GM18517 (cell line): ENCODE data around the gene FBXW12.

ENCODE experiments used
- ATAC-seq: cut with Tn5 transposase; IDR thresholded peaks from one replicate; pipeline ENCODE4 v1.9.1; 2021; ENCODE audit warnings: mild to moderate bottlenecking, moderate library complexity; ENCODE audit not compliant: unreplicated experiment

The FBXW12 gene

DNA sequence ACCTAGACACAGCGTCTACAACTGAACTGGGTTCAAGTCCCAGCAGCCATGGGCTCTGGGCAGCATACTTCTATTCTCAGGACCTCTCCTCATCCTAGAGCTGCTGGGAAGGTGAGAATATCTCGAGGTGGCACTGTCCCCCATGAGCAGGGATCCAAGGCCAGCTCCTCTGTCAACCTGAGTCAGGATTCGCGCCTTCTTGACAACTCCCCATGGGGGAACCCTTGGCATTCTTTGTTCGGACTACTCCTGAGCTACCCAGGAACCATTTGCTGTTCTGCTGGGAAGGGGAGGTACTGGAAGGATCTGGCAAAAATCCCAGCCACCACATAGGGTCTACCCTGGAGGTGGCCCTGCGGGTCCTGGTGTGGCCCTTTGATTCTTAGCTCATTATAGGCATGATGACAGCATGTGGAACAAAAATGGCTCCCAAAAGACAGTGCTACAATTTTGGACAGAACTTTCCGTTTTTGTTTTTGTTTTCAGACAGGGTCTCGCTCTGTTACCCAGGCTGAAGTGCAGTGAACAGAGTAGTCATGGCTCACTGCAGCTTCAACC is 35.6 kb downstream of the FBXW12 start:
- ATAC-seq = no peak

DNA sequence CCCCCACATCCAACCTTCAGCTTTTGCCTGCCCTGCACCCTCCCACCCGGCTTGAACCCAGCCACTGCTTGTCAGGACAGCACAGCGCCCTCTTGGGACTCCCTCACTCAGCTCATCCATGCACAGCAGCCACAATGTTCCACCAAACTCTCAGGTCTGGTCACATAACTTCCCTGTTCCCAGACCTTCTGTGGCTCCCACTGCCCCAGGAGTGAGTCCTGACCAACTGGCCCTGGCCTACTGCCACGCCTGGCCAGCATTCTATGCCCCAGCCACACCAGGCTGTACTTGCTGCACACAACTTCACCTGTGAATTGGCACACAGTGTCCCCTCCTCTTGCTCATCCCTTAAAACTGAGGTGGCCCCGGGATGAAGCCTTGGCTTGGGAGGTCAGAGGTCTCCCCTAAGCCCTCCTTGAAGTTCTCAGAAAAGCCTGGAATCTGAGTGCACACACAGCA is 36.8 kb downstream of the FBXW12 start:
- ATAC-seq = no peak

DNA sequence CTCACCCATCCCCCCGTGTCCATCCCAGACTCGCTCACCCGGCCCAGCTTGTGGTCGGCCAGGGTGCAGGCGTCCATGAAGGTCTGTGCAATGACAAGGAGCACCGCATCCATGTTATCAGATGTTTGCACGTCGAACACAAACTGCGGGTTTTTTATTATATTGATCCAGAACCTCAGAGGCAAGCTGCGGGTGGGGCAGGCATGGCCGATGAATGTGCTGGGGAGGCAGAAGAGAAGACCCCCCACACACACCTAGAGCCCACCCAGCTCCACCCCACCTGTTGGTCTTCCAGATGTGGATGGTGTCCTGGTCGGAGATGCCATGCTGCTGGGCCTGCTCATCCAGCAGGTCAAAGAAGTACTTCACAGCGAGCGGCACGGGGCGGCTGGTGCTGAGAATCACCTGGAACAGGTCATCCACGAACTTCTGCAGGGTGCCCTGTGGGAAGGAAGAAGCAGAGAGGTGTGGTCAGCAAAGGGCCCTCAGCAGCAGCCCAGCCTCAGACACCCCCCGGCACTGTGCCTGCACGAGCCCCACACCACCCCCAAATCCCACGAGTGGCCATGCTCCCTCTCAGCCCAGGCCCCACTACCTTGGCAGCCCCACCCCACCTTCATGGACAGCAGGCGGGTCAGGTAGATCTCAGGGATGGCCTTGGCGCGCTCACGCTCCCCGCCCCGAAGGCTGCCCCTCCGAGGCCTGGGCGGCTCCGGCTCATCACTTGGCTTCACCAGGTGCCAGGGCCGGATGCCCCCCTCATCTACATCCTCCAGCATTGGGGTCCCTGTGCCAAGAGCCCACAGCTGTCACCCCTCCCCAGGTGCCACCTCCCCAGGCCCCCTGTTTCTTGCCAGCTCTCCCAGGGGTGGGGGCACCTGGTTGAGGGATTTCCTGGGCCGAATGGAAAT is 37.5 kb downstream of the FBXW12 start:
- ATAC-seq = no peak

DNA sequence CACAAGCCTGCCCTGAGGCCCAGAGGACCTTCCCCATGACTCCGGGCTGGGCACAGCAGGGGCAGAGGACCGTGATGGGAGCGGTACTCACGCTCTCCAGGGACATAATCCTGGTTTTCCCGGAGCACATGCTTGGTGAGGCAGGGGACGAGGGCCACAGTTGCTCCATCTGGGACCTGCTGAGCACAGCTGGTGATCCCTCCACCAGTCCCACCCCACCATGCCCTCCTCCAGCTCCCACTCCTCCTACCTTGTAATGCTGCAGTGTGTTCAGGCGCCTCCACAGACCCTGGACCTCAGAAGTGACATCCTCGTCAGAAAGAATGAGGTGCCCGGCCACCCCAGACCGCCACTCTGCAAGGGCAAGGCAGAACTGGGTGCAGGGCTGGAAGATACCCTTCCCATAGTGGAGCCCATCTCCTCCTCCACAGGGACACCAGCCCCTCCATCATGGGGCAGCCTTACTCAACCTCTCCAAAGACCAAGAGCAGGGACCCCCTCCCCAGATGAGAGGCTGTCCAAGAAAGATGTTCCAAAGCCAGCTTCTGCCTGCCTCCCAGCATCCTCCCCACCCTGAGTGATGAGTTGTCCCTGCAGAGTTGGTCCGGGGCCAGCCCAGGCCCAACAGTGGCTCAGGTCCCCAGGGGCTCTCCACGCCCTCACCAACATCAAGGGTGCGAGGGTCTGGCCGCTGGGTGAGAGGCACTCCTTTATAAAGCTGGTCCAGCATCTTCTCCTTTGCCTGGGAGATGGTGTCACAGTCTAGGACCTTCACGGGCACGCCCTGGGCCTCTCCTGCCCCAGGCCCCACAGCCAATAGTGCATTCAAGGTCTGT is 38.4 kb downstream of the FBXW12 start:
- no peak for ATAC-seq

DNA sequence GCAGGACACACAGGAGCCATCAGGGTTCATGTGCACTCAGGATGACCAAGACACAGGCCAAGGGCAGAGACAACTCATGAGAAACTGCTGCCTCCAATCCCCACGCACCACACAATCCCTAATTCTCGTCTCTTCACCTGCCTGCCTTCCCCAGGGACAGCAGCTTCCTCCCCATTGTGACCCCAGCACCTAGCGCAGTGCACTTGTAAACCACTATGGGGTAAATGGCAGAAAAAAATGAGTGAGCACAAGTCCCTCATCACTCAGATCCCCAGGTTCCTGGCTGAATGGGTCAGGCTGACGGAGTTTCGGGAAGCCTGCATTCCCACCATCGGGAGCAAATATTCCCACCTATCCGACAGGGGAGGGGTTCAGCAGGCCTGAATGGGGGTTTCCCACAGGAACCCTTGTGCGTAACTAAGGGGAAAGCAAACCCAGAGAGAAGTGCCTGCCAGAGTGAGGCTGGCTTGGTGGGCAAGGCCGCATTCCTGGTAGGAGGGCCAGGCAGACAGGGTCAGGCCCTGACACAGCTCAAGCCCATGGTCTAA is 39.1 kb downstream of the FBXW12 start:
- no peak for ATAC-seq

DNA sequence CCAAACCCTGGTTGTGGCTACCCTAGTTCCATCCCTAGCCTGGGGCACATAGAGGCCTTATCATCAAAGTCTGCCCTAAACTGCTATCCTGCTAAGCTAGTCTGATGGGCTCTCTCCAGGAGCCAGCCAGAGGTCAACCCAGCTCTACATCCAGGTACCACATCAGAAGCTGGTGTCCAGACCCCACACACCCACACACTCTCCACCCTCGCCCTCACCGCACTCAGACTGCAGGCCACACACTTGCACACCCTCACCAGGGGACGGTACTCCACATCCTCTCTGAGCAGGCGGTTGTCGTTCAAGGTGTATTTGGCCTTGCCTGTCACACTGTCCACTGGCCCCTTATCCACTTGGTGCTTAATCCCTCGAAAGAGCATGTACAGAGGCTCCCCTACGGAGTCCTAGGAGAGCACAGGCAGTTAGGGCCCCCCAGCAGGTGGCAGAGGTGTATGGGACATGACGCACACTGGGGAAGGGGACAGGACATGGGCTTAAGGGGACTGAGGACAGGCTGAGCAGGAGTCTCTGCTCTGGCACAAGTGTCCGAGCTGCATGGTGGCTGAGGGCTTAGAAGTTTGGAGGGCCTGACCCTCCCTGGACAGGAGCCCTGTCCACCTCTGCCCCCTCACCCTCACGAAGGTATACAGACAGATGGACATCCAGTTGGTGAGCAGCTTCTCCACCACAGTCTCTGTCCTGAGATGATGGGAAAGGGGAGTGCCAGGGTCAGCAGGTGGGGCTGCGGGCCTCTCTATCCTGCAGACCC is 39.8 kb downstream of the FBXW12 start:
- no peak for ATAC-seq

DNA sequence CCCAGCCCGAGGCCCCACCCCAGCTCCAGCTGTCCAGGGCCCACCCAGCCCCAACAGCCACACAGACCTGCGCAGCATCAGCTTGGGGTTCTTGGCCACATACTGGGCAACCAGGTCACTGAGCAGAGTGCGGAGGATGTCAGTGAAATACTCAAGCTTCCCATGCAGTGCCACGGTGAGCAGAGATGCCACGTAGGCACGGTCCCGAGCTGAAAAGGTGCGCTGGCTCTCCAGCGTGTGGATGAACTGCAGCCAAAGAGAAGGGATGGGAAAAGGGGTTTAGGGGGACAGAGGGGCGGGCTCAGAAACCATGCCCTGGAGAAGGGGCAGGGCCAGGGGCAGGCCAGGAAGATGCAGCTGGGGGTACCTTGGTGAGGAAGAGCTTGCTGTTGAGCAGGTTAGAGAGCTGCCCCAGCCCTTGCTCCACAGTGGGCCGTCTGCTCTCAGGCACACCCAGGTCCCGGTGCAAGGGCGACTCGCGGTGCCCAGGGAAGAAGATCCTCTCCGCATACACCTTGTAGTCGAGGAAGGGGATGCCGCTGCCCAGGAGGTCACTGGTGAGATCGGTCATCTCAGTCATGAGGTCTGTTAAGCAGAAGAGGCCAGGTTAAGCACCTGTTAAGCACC is 40.5 kb downstream of the FBXW12 start:
- ATAC-seq = no peak

DNA sequence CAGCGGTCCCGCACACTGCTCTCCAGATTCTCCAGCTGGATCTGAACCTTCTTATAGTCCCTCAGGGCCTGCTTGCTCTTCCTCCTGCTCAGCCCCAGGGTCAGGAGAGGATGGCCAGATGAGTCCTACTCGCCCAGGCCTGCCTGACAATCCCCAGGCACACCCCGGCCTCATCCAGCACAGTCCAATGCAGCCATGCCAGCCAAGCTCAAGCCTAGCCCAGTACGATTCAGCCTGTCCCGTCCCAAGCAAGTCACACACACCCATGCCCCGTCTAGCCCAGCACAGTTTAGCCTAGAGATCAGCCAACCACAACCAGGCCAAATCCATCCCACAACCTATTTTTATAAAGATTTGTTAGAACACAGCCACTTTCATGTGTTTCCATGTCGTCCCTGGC is 41.1 kb downstream of the FBXW12 start:
- ATAC-seq = no peak

DNA sequence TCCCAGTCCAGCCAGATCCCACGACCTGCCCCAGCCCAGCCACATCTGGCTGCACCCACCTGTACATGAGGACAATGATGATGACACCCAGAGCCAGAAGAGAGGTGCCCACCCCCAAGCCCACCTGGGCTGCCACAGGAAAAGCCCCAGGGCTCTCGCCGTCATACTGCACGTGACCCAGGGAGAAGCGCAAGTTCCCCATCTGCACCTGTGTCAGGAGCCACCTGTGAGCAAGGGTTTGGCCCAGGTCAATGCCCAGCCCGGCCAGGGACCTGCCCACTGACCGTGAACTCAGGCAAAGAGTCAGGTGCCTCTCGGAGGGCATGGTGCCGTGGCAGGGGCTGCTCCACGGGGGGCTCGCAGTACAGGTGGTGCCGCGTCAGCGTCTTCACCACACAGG is 41.6 kb downstream of the FBXW12 start:
- ATAC-seq = no peak

DNA sequence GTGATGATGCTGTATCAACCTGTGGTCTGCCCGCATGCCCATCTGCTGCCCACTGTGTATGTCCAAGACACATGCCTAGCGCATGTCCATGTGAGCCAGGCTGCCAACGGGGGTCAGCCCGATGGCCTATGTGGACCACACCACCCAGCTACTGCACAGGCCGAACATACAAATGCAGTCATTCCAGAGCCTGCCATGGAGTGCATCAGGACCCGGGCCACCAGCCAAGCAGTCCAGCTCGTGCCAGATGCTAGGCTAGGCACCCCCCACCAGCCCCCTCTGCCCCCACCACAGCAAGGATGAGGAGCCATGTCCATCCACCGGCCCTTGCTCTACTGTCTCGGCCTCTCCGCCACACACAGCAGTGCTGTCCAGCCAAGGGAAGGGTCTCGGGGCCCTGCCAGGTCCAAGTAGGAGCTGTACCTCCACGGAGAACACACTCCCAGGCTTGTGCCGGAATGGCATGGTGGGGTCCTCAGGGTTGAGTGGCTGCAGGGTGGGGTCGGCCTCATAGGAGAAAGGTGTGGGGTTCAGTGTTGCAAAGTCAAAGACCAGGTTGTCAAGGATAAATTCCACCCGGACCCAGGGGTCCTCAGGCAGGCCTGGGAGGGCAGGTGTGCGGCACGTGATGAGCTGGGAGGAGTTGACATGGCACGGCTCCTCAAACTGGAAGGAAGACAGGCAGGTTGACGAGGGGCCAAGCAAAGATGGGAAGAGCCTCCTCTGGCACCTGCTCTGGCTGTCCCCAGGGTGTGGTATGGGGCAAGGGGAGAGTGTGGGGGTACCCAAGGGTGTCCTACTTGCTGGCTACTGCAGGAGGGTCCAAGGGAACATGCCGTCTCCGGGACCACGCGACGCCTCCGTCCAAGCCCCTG is 42.6 kb downstream of the FBXW12 start:
- ATAC-seq = no peak

DNA sequence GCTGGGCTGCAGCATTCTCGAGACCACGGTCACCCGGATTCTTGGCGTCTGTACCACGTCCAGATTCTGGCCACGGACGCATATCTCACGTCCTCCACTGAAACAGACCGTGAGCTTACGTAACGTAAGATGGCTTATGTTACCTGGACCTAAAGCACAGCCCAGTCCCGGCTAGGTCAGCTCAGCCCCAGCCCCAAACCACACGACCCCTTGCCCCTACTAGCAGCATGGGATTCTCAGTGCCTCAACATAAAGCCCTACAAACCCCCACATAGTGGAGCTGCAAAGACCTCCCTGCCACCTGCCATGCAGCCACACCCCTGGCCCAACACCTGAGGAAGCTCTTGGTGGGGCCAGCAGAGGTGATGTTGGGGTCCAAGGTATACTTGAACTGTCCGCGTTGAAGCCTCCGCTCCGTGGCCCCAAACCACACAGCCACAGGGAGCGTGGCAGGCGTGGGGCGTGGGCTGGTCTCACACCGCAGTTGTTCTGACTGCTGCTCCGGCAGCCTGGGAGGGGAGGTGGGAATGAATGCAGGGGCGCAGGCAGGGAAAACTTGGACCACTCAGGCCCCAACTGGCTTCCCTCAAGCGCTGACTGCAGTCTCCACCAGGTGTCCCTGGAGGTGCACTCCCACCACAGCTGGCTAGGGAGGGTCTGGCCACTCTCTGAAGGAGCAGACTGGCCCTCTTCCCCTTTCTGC is 43.4 kb downstream of the FBXW12 start:
- ATAC-seq = no peak

DNA sequence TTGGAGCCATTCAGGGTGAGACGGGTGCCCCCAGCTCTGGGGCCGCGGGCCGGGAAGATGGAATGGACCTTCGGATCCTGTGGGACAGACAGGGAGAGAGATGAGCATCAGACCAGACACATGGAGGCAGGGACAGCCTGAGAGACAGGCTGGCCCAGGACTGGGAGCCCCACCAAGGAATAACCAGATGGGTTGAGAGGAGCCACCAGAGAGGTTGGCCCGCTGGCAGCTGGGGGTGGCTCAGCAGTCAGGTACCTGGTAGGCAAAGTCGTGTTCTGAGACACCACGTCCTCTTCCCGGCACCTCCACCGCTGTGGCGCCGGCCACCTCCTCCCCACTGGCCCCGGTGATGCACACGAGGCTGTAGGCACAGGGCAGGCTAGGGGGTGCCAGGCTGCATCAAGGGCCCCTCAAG is 44.1 kb downstream of the FBXW12 start:
- no peak for ATAC-seq

DNA sequence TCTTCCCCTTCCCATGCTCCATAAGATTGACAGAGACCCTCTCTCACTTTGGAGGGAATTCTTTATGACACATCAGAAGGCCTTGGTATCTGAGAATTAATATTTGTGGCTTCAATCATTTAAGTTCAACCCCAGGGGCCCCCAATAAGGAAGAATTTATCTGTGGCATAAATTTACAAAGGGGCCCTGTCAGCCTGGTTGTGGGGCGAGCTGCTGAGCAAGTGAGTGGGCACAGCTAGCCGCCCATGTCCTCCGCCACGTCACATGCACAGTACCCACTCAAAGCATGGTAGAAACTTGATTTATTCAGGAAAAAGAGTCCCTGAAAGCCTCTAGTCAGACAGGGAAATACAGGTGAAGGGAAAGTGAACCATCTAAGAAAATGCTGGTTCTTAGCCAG is 44.5 kb downstream of the FBXW12 start:
- ATAC-seq = no peak

DNA sequence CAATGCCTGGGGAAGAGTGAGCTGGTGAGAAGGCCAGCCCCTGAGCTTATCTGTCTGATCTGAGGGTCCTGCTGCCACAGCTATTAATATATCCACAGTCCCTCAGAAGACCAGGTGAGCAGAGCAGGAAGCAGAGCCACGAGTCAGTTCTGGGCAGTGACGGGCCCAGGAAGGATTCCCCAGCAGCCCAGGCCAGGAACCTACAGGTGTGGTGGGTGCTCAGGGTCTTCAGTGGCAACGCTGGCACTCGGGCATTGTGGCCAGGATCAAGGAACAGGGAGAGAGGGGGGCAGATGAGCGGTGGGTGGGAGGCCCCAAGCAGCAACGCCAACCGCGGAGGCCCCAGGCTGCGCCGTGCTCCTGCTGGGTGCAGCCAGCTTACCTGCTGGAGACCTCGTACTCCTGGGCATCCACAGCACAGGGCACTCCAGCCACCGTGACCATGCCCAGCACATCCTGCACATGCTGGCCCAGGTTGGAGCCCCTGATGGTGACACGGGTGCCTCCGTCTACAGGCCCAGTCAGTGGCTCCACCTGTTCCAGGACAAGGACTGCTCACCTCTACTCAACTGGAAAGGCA is 45.6 kb downstream of the FBXW12 start:
- no peak for ATAC-seq

DNA sequence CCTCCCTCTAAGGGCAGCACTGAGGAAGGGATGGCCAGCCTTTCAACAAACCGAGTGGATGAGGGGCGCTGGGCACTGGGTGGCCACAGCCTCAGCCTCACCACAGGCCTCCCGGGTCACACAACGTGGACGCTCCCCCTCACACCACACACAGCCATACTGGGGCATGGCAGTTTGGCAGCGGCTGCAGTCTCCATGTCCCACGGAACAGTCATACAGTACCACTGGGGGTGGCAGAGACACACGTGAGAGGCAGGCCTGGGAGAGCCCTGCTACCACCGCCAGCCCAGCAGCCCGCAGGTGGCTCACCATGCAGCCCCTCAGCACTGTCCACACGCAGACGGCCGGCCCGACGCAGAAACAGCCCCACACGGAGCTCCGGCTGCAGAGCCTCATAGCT is 46.1 kb downstream of the FBXW12 start:
- no peak for ATAC-seq

DNA sequence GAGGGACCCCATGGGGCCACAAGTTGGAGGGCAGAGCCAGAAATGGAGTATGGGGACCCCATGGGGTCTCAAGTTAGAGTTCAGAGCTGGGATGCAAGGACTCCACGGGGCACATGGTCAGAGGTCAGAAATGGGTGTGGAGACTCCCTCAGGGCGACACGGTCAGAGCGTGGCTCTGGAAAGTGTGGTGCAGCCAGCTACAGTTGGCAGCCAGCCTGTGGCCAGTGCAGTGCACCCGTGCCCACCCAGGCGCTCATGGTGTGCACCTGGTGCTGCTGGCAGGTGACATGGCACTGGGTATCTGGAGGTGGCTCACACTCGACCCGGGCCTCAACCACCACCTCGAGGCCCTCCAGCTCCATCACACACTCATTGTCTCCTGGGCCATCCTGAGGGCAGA is 46.6 kb downstream of the FBXW12 start:
- no peak for ATAC-seq

DNA sequence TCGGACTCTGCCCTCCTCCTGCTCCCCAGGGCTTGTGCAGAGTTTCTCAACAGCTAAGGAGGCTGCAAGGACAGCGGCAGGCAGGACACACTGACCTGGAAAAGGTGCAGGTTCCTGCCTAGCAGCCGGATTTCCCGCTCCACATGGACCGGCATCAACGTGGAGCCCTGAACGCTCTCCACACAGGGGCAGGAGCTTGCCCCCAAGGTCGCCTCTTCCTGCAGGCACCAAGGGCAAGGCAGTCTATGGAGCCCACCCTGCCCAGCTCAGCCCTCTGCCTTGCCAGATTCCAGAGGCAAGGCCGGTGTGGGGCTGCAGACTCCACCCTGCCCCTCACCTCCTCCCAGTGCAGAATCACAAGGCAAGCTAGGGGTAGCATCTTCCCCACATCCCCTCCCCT is 47.1 kb downstream of the FBXW12 start:
- no peak for ATAC-seq

DNA sequence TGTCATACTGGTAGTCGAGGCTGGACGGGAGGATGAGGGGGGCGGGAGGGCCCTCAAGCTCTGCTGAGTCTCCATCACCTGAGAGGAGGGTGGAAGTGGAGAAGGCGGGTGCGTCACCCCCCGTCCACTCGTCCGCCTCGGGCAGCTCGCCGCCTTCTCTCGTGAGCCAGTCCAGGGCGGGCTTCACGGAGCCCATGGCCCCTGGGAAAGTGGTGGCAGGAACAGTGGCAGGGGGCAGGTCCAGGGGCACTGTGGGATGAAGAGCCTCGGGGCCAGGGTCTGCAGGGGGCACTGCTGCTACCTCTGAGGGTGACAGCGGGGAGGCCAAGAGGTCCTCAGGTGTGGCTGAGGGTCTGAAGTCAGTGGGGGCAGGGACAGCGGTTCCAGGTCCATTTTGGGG is 47.6 kb downstream of the FBXW12 start:
- ATAC-seq = no peak
